Sciatic nerve (tissue), 2 donors: Measurements from ENCODE around the gene MEIOC. TPM values are rescaled to one million over a fixed set of nuclear protein-coding genes. Genes with fewer than 3 reads are reported as not detected.
"Not testable (repeated sequence)": the region's sequence is repeated elsewhere in the genome, so short reads cannot be mapped to it uniquely, and the experiment has no call there.

Experiments used
- ATAC-seq: fragments of 200-7000 bp; cut with Tn5 transposase; one replicate; pipeline ENCODE4 v1.9.1; 2020; ENCODE audit warnings: mild to moderate bottlenecking, moderate library complexity
- DNase-seq: peaks from one replicate; pipeline ENCODE4 v3.0.0-alpha.2; 2020; ENCODE audit warnings: low spot score
- intact Hi-C: fragments of 100-400 bp; cut with DNase I; formaldehyde crosslinking; loops from one replicate; pipeline ENCODE4 v1.14.2; 2022
- total RNA-seq: library from RNA; stranded (reverse); fragmentation: NEBNext Ultra II Directional; extraction: Animal tissue kit (Norgen Biotek cat#: 25700); gene quantifications from one replicate; pipeline ENCODE4 v1.2.1, GENCODE V29; 2021
- donor health status: DM: no; HTN: no; CAD: no.
- donor health status: DM: no; HTN: no; CAD: no.

MEIOC gene
- total RNA-seq: not detected

GRCh38 chr17:44655983-44656710 is at the start of gene MEIOC:
TSS of gene MEIOC (plus strand) at chr17:44656468. CDS start at chr17:44656614, 146 bp downstream.
- DNase-seq (no peak), ATAC-seq (no peak)
- intact Hi-C loops: no loop called here

DNA sequence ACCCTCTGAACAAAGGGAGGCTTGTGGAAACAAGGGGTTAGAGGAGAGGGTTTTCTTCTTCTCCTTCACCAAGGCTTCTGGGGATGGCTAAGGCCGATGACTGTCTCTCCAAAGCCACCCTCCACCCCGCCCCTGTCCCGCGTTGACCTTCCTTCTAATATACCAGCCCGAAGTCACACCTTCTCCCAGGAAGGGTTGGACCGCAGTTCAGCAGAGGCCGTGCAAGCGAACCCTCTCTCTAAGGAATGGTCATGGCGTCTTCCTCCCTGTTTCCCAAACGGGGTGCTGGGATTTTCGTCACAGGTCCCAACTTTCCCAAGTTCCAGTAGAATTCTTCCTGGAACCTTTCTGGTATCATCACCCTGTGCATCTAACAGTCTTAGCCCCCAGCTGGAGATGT is 49.6 kb upstream of the MEIOC start:
- no peak for DNase-seq
- intact Hi-C loops: no loop called here
- no peak for ATAC-seq

GRCh38 chr17:44607836-44608690 is 48.2 kb upstream of the MEIOC start:
- no peak for DNase-seq
- intact Hi-C loops: no loop called here
- ATAC-seq: peak; percentile 94

- intact Hi-C loops: no loop called here
- DNase-seq: no peak
- peak; percentile 6 for ATAC-seq
Measured at GRCh38 chr17:44608727-44609435, 47.4 kb upstream of the MEIOC start.

DNA sequence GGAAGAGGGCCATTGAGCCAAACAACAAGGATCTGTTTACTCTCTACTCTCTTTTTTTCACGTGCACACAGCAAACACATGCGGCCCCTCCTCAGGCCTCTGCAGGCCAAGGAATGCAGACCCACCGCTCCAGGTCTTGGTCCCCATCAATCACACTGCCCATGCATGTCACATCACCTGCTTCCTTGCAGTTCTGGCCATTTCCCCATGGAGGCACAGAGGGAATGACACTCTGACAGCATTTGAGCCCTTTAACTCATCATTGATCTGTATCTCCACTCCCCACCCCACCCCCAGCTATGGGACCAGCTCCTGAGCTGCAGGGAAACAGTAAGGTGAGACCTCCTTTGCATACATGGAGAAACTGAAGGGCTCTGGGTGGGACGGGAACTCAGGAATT is 45.9 kb upstream of the MEIOC start:
- ATAC-seq (no peak), DNase-seq (no peak)
- intact Hi-C loops: no loop called here

DNA sequence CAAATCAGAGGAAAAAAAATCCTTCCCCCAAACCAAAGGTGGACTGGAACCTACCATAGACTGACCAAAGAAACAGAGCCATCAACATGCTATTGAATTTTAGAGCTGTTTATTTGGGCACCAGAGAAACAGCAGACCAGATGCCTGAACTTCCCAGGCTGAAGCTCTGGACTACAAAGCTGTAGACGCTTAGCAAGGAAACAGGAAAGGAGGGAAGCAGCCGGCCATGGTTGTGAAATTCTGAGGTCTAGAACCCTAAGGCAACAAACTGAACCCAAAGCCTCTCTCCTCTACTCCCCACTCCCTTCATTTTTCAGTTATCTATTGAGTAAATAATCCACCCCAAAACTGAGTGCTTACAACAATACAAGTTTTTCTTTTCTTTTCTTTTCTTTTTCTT is 45.4 kb upstream of the MEIOC start:
- ATAC-seq: no peak
- no peak for DNase-seq
- intact Hi-C loops: no loop called here

DNA sequence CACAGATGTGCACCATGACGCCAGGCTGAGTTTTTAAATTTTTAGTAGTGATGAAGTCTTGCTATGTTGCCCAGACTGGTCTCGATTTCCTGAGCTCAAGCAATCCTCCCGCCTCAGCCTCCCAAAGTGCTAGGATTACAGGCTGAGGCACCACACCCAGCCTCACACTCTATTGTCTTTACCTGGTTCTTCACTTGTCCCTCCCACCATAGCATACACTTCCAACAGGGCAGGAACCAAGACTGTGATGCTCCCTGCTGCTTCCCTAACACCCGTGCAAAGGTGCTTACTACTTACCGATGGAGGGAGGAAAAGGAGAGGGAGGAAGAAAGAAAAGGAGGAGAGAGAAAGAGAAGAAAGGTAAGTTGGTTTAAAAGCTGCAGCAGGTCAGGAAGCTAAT is 41.4 kb upstream of the MEIOC start:
- ATAC-seq (no peak), DNase-seq (no peak)
- intact Hi-C loops: no loop called here

DNA sequence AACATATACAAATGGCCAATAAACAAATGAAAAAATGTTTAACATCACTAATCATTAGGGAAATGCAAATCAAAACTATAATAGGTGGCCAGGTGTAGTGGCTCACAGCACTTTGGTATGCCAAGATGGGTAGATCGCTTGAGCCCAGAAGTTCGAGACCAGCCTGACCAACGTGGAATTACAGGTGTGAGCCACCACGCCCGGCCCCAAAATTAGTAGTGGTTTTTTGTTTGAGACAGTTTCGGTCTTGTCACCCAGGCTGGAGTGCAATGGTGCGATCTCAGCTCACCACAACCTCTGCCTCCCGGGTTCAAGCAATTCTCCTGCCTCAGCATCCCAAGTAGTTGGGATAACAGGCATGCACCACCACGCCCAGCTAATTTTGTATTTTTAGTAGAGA is 37.6 kb upstream of the MEIOC start:
- intact Hi-C loops: loop anchor here (1.0 kb wide), 1 partner anchor 85 kb away; no protein-coding TSS in a partner anchor
- not testable (repeated sequence) for DNase-seq, ATAC-seq

DNA sequence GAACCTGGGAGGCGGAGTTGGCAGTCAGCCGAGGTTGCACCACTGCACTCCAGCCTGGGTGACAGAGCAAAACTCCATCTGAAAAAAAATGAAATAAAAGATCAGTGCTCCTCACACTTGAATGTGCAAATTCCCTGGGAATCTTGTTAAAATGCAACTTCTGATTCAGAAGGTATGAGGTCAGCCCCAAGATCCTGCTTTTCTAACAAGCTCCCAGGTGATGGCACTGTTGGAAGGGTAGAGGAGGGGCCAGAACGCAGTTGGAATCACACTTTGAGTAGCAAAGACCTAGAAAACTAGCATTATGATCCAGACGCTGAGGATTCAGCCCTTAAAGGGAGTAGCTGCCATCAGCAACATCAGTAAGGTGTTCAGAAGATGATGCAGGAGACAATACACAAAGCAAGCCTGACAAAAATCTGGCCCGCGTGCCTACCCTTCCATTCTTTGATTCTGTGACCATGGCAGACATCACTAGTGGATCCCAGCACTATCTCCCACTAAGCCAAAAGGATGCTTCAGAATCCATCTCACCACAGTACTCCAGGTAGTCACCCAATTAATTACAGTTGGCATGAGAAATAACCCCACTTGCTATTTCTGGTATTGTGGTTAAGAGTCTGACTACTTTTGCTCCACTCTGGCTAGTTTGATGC is 33.1 kb upstream of the MEIOC start:
- intact Hi-C loops: no loop called here
- DNase-seq (no peak), ATAC-seq (no peak)

- intact Hi-C loops: no loop called here
- DNase-seq (no peak), ATAC-seq (no peak)
Measured at GRCh38 chr17:44627513-44628242, 28.6 kb upstream of the MEIOC start.

DNA sequence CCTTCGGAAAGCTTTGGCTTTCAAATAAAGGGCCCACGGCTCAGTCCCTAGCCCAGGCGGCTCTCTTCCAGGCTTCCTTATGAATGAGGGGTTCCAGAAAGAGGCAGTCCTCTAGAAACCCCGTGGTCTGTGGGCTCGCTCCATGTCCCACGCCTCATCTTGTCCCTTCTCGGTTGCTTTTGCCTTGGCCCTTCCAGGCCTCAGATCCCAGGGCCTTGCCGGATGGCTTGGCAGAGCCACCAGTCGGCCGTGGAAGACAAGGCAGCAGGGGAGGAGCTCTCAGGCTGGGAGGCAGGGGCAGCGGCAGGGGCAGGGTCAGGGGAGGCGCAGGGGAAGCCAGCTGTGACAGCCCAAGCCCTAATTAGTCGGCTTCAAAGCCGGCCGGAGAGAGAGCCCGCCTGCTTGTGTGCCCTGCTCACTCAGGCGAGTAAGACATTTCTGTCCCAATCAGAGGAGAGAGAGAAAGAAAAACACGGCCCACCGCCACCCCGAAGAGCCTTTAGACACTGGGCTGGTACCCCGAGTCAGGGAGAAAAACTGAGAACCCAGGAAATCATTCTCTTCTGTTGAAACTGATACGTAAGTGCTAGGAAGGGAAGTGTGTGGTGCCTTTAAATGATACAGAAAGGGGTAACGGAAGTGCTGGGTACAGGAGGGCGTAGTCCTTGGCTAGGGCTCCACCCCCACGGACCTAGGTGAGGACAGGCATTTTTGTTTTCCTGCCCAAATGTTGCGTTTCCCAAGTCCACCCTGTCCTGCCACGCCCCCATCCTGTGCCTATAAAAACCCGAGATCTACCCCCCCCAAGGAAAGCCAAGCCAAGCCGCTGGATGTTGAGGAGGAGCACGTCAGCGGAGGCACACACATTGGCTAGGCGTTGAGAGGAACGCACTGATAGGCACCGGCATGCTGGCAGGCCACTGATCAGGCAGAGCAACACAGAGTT is 27.8 kb upstream of the MEIOC start:
- peak; percentile 89 for DNase-seq
- ATAC-seq: peak; percentile 94
- intact Hi-C loops: no loop called here

DNA sequence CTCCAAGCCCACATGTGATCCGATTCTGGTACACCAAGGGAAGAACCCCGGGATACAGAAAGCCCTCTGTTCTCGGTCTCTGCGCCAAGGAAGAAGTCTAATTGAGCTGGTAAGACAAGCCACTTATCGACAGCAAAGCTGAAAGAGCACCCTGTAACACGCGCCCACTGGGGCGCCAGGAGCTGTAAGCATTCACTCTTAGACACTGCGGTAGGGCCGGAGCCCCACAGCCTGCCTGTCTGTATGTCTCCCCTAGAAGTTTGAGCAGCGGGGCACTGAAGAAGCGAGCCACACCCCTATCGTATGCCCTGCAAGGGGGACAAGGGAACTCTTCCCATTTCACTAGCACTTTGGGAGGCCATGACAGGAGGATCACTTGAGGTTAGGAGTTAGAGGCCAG is 27.0 kb upstream of the MEIOC start:
- ATAC-seq (no peak), DNase-seq (no peak)
- intact Hi-C loops: no loop called here

GRCh38 chr17:44630703-44631102 is 25.6 kb upstream of the MEIOC start:
- DNase-seq: no peak
- intact Hi-C loops: no loop called here
- no peak for ATAC-seq

DNA sequence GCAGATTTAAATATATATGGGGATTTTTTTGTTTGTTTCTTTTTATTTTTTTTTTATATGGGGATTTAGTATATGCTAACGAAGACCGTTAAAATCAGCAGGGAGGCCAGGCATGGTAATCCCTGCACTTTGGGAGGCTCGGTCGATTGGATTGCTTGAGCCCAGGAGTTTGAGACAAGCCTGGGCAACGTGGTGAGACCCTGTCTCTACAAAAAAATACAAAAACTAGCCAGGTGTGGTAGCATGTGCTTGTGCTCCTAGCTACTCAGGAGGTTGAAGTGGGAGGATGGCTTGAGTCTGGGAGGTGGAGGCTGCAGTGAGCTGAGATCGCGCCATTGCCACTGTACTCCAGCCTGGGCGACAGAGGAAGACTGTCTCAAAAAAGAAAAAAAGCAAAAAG is 22.3 kb upstream of the MEIOC start:
- DNase-seq (no peak), ATAC-seq (no peak)
- intact Hi-C loops: no loop called here

DNA sequence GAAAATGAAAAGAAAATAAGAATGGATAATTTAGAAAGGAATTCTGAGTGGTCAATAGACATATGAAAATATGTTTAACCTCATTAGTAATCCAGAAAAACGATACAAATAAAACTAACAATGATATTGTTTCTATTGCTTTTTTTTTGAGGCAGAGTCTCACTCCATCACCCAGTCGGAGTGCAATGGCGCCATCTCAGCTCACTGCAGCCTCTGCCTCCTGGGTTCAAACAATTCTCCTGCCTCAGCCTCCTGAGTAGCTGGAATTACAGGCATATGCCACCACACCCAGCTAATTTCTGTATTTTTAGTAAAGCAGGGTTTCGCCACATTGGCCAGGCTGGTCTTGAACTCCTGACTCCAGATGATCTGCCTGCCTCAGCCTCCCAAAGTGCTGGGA is 21.9 kb upstream of the MEIOC start:
- ATAC-seq, intact Hi-C loops, DNase-seq: not testable (repeated sequence)

- intact Hi-C loops: loop anchor here (5.0 kb wide), 1 partner anchor 104 kb away; no protein-coding TSS in a partner anchor
- DNase-seq: no peak
- ATAC-seq: peak; percentile 95
Measured at GRCh38 chr17:44636562-44636961, 19.7 kb upstream of the MEIOC start.

DNA sequence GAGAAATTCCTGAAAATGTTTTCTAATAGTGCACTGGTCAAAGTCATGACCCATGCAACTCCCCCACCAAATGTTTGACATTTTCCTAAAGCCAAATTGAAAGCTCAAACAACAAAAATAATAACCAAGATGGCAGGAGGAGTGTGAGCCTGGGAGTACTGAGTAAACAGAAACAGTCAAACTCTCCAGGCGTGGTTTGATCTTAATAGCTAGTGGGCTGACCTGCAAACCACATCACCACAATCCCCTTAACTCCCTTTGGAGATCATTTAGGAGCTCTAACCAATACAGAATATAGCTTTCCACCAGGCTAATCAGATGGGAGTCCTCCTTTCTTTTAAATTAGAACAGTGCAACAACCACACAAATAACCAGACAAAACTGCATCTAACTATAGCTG is 19.2 kb upstream of the MEIOC start:
- DNase-seq: no peak
- intact Hi-C loops: loop anchor here (5.0 kb wide), 1 partner anchor 105 kb away; no protein-coding TSS in a partner anchor
- ATAC-seq: no peak
